Kidney tubule cell (primary cell): ENCODE results near the gene CPPED1.

ENCODE experiments used
- DNase-seq: peaks from one replicate; pipeline ENCODE4 v3.0.0-alpha.2; 2018; ENCODE audit warnings: low spot score

CPPED1 gene

GRCh38 chr16:12609937-12610699 is 193.6 kb downstream of the CPPED1 start:
- peak; percentile 76 for DNase-seq
